Ishikawa (cell line): Measurements from ENCODE around the gene NDUFC1.

Experiments
- CEBPB ChIP-seq: IDR thresholded peaks from 2 replicates; pipeline ENCODE4 v1.6.1; 2012
- CREB1 ChIP-seq: IDR thresholded peaks from 2 replicates; pipeline ENCODE4 v1.6.1; 2012; ENCODE audit warnings: low read depth
- EP300 ChIP-seq: IDR thresholded peaks from 2 replicates; pipeline ENCODE4 v1.6.1; 2012; ENCODE audit warnings: borderline replicate concordance
- MAX ChIP-seq: IDR thresholded peaks from 2 replicates; pipeline ENCODE4 v1.6.1; 2012
- REST ChIP-seq: IDR thresholded peaks from 2 replicates; pipeline ENCODE4 v1.6.1; 2012; ENCODE audit warnings: low read depth, mild to moderate bottlenecking
- TCF12 ChIP-seq: IDR thresholded peaks from 2 replicates; pipeline ENCODE4 v1.6.1; 2012; ENCODE audit warnings: low read depth
- TEAD4 ChIP-seq: IDR thresholded peaks from 2 replicates; pipeline ENCODE4 v1.6.1; 2012
- USF1 ChIP-seq: IDR thresholded peaks from 2 replicates; pipeline ENCODE4 v1.6.1; 2012
- YY1 ChIP-seq: IDR thresholded peaks from 2 replicates; pipeline ENCODE4 v1.6.1; 2012; ENCODE audit warnings: low read depth

- no peak for TF ChIP-seq USF1
- no peak for TF ChIP-seq CREB1
- no peak for TF ChIP-seq REST
- no peak for TF ChIP-seq YY1
- TF ChIP-seq CEBPB: no peak
- no peak for TF ChIP-seq TCF12
- TF ChIP-seq TEAD4: no peak
- no peak for TF ChIP-seq MAX
- no peak for TF ChIP-seq EP300
Observed at GRCh38 chr4:139253713-139254112, 48.6 kb downstream of the NDUFC1 start.
